Rectal smooth muscle tissue (tissue), 1 donor: ENCODE data around the gene IER5L.

Experiments used
- H3K27ac ChIP-seq: one replicate; pipeline ENCODE4 v1.7.0; 2013; ENCODE audit warnings: low read depth, low read length, inconsistent platforms
- H3K27me3 ChIP-seq: one replicate; pipeline ENCODE4 v1.7.0; 2013; ENCODE audit warnings: low read length; ENCODE audit not compliant: control insufficient read depth, insufficient read depth
- H3K36me3 ChIP-seq: one replicate; pipeline ENCODE4 v1.7.0; 2013; ENCODE audit warnings: low read length; ENCODE audit not compliant: control insufficient read depth, insufficient read depth
- H3K4me1 ChIP-seq: one replicate; pipeline ENCODE4 v1.7.0; 2013; ENCODE audit warnings: low read length; ENCODE audit not compliant: control insufficient read depth, insufficient read depth
- H3K4me3 ChIP-seq: one replicate; pipeline ENCODE4 v1.7.0; 2013; ENCODE audit warnings: low read length
- H3K9ac ChIP-seq: one replicate; pipeline ENCODE4 v1.7.0; 2013; ENCODE audit warnings: low read length

Gene IER5L

DNA sequence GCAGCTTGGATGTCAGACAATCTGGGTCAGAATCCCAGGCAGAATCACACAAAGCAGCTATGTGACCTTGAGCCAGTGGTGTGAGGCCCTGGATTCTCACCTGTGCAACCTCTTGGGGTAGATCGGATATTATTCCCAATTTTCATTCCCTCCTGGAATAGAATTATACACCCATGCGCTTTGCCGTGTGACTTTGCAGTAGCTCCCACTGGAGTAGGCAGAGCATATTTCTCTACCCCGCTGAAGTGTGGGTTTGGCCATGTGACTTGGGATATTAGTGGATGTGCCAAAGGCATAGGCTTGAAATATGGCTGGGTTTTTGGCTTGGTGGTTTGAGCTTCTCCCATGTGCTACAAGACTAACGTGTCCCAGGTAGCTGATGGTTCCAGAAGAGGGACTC lies 35.5 kb upstream of the IER5L start:
- no peaks in the 10 kb centered on the region for H3K36me3 ChIP-seq
- H3K9ac ChIP-seq, result no peak overlapping the region
- H3K4me1 ChIP-seq, result no peaks in the 10 kb centered on the region
- H3K27me3 ChIP-seq, result no peaks in the 10 kb centered on the region
- no peak overlapping the region for H3K27ac ChIP-seq
- no peak overlapping the region for H3K4me3 ChIP-seq

GRCh38 chr9:129211686-129212085 lies 33.6 kb upstream of the IER5L start:
- no peak overlapping the region for H3K27ac ChIP-seq
- no peak overlapping the region for H3K9ac ChIP-seq
- H3K4me1 ChIP-seq, result no peaks in the 10 kb centered on the region
- H3K27me3 ChIP-seq, result no peaks in the 10 kb centered on the region
- H3K36me3 ChIP-seq, result no peaks in the 10 kb centered on the region
- H3K4me3 ChIP-seq, result no peak overlapping the region

GRCh38 chr9:129210125-129210524 lies 32.1 kb upstream of the IER5L start:
- no peak overlapping the region for H3K9ac ChIP-seq
- H3K36me3 ChIP-seq, result no peaks in the 10 kb centered on the region
- H3K27ac ChIP-seq, result no peak overlapping the region
- no peaks in the 10 kb centered on the region for H3K27me3 ChIP-seq
- no peak overlapping the region for H3K4me3 ChIP-seq
- H3K4me1 ChIP-seq, result no peaks in the 10 kb centered on the region

GRCh38 chr9:129209580-129209979 lies 31.5 kb upstream of the IER5L start:
- Histone ChIP-seq H3K4me3 (no peak overlapping the region), H3K27me3 (no peaks in the 10 kb centered on the region), H3K36me3 (no peaks in the 10 kb centered on the region), H3K9ac (no peak overlapping the region), H3K27ac (no peak overlapping the region), H3K4me1 (no peaks in the 10 kb centered on the region)

DNA sequence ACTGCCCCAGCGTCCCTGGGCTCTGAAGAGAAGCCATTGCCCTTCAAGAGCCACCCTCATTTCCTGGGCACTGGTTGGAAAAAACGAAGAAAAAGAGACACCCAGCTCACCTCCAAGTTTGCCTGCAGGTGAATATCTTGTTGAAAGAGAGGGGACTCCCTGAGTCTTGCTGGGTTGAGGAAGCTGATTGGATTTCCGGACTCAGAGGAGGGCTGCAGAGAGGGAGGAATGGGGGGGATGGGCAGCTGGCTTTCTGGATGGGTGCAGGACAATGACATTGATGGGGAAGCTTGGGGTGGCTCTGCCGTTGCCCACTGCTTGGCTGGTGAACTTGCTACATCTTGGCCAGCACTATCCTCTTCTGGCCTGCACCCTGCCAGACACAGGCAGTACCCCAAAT lies 31.0 kb upstream of the IER5L start:
- Histone ChIP-seq H3K9ac (no peak overlapping the region), H3K27ac (no peak overlapping the region), H3K4me3 (no peak overlapping the region), H3K4me1 (no peaks in the 10 kb centered on the region), H3K36me3 (no peaks in the 10 kb centered on the region), H3K27me3 (no peaks in the 10 kb centered on the region)

DNA sequence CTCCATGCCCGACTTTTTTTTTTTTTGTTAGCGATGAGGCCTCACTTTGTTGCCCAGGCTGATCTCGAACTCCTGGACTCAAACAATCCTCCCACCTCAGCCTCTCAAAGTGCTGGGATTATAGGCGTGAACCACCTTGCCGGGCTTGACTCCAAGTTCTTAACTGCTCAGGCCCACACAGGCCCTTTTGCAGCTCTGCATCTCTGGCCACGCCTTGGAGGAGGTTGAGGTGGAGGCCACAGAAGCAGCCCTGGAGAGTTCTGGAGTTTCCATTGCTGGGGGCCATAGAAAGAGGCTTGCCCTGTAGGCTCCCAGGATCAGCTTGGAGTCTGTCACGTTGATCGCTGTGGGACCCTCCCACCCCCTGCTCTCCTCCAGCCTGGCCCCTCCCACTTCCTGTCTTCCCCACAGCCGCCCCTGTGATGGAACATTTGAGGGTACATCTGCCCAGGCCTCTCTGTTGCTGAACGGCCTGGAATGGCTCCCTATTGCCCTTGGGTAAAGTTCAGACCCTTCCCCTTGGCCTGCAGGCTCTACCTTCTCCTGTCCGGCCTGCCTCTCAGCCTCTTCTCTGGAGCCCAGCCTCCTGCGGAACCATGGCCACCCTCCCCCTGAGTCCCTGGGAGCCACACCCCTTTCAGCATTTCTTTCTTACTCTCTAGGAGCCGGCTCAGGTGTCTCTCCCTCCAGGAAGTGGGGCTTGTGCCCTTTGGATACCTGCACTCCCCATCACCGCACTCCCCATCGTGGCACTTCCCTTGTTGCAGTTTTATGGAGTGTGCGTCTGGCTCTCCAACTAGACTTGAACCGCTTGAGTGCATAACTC lies 30.4 kb upstream of the IER5L start:
- H3K27me3 ChIP-seq, result no peaks in the 10 kb centered on the region
- H3K4me1 ChIP-seq, result no peaks in the 10 kb centered on the region
- no peak overlapping the region for H3K9ac ChIP-seq
- H3K4me3 ChIP-seq, result no peak overlapping the region
- H3K27ac ChIP-seq, result no peak overlapping the region
- H3K36me3 ChIP-seq, result no peaks in the 10 kb centered on the region

GRCh38 chr9:129206905-129207304 lies 28.8 kb upstream of the IER5L start:
- H3K4me1 ChIP-seq, result no peaks in the 10 kb centered on the region
- H3K27ac ChIP-seq, result no peak overlapping the region
- no peak overlapping the region for H3K4me3 ChIP-seq
- H3K9ac ChIP-seq, result no peak overlapping the region
- H3K36me3 ChIP-seq, result no peaks in the 10 kb centered on the region
- H3K27me3 ChIP-seq, result no peaks in the 10 kb centered on the region

- H3K9ac ChIP-seq, result no peak overlapping the region
- no peak overlapping the region for H3K4me3 ChIP-seq
- H3K36me3 ChIP-seq, result no peaks in the 10 kb centered on the region
- H3K27me3 ChIP-seq, result no peaks in the 10 kb centered on the region
- H3K27ac ChIP-seq, result no peak overlapping the region
- H3K4me1 ChIP-seq, result no peaks in the 10 kb centered on the region
Measured at GRCh38 chr9:129206401-129206800, 28.3 kb upstream of the IER5L start.

GRCh38 chr9:129204840-129205239 lies 26.8 kb upstream of the IER5L start:
- Histone ChIP-seq H3K4me1 (no peaks in the 10 kb centered on the region), H3K36me3 (no peaks in the 10 kb centered on the region), H3K4me3 (no peak overlapping the region), H3K27me3 (no peaks in the 10 kb centered on the region), H3K9ac (no peak overlapping the region), H3K27ac (no peak overlapping the region)

DNA sequence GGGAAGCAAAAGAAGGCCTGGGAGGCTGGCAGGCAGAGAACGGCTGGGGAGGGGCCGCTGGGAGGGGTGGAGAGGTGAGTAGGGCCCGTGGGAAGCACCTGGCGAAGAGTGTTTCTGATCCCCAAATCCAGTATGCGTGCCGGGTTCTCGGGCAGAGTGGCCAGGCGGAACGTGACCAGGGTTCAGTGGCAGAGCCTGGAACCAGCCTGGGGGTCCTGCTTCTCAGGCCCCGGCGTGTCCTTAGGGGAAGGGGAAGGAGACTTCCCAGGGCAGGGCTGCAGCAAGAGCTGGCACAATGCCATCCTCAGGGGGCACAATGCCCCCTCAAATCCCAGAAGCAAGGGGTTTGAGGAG lies 25.5 kb upstream of the IER5L start:
- Histone ChIP-seq H3K9ac (no peak overlapping the region), H3K27me3 (no peaks in the 10 kb centered on the region), H3K27ac (no peak overlapping the region), H3K4me3 (peak overlapping the region; percentile 75), H3K4me1 (peaks cover 2% of the 10 kb centered on the region), H3K36me3 (no peaks in the 10 kb centered on the region)

- Histone ChIP-seq H3K27me3 (no peaks in the 10 kb centered on the region), H3K4me1 (peaks cover 6% of the 10 kb centered on the region), H3K36me3 (no peaks in the 10 kb centered on the region), H3K4me3 (peak overlapping the region; percentile 75), H3K27ac (peak overlapping the region; percentile 94), H3K9ac (no peak overlapping the region)
Measured at GRCh38 chr9:129202613-129203555, 24.8 kb upstream of the IER5L start.

DNA sequence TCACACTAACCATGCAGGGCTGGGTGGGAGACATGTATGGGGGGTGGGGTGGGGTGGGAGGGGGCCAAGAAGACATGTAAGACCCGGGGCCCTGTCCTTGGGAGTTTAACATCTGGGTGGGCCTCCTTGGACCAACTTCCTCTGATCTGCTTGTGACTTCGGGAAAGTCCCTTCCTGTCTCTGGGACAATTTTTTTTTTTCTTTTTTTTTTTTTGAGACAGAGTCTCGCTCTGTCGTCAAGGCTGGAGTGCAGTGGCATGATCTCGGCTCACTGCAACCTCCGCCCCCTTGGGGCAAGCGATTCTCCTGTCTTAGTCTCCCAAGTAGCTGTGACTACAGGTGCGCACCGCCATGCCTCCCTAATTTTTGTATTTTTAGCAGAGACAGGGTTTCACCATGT lies 23.8 kb upstream of the IER5L start:
- Histone ChIP-seq H3K4me1 (peaks cover 8% of the 10 kb centered on the region), H3K27ac (no peak overlapping the region), H3K36me3 (no peaks in the 10 kb centered on the region), H3K27me3 (no peaks in the 10 kb centered on the region), H3K9ac (no peak overlapping the region), H3K4me3 (no peak overlapping the region)
